ENCODE data around the gene CTSG. TPM values are rescaled to one million over a fixed set of nuclear protein-coding genes. Genes with fewer than 3 reads are reported as not detected.
"Not testable (repeated sequence)": the region's sequence is repeated elsewhere in the genome, so short reads cannot be mapped to it uniquely, and the experiment has no call there.

Gene CTSG
- total RNA-seq, 1 donor from 2014 or later = 4.3 TPM

GRCh38 chr14:24542346-24542936 lies 33.6 kb downstream of the CTSG start:
- DNase-seq = no peak

DNA sequence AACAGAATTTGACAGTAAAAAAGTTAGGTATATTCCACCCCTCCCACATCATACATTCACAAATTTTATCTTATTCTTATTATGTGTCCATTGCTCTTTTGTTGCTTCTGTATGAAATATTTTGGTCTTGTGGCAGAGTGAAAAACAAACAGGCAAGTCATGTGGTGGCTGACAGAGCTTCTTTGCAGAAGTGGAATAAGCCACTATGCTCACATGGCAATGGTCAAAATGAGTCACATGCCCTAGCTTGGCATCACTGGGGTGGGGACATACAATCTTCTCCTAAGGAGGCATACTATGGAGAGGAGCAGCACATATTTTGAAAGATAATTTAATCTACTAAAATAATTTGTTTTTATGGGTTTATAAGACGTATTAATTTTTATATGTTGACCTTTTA lies 40.3 kb downstream of the CTSG start:
- DNase-seq = no peak

DNA sequence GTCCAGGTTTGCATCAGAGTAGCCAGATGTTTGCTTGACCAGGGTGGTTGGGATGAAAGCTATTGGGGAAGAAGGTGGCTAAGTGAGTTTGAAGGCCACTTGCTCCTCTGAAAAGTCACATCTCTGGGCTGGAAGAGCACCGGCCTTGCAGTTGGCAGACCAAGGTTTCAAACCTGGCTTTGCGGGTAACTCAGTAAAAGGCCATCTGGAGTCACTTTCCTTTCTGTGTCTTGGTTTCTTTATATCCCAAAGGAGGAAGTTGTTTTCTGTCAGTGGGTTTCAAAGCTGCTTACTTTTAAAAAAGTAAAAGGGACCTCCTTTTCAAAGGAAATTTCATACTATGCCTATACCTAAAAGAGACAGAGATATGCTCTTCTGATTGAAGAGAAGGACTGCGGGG lies 41.8 kb downstream of the CTSG start:
- DNase-seq = no peak

GRCh38 chr14:24525877-24526620 lies 50.0 kb downstream of the CTSG start:
- not testable (repeated sequence) for DNase-seq

Other genes with a start within 250 kb of the CTSG start
- 16.7 TPM for gene ADCY4, start 241.2 kb downstream of the CTSG start, total RNA-seq
- gene RIPK3, start 236.3 kb downstream of the CTSG start, total RNA-seq = 5.5 TPM
- 56.6 TPM for gene NFATC4, start 208.1 kb downstream of the CTSG start, total RNA-seq
- 35.1 TPM for gene NYNRIN, start 177.2 kb downstream of the CTSG start, total RNA-seq
- 1.3 TPM for gene CBLN3, start 146.6 kb downstream of the CTSG start, total RNA-seq
- gene KHNYN, start 146.3 kb downstream of the CTSG start, total RNA-seq = 56.6 TPM
- 20.5 TPM for gene SDR39U1, start 133.5 kb downstream of the CTSG start, total RNA-seq
- gene CMA1, start 68.0 kb downstream of the CTSG start, total RNA-seq = not detected
- not detected for gene GZMH, start 33.4 kb upstream of the CTSG start, total RNA-seq
- gene GZMB, start 57.9 kb upstream of the CTSG start, total RNA-seq = 0.41 TPM

Measured in tongue (tissue), 2 donors.